Kidney glomerular epithelial cell (primary cell): ENCODE results near the gene ALLC.
"Not testable (repeated sequence)": the region's sequence is repeated elsewhere in the genome, so short reads cannot be mapped to it uniquely, and the experiment has no call there.

ENCODE experiments used
- DNase-seq: peaks from one replicate; lab custom pipeline; 2025; lab: John Stamatoyannopoulos, UW

ALLC gene

DNA sequence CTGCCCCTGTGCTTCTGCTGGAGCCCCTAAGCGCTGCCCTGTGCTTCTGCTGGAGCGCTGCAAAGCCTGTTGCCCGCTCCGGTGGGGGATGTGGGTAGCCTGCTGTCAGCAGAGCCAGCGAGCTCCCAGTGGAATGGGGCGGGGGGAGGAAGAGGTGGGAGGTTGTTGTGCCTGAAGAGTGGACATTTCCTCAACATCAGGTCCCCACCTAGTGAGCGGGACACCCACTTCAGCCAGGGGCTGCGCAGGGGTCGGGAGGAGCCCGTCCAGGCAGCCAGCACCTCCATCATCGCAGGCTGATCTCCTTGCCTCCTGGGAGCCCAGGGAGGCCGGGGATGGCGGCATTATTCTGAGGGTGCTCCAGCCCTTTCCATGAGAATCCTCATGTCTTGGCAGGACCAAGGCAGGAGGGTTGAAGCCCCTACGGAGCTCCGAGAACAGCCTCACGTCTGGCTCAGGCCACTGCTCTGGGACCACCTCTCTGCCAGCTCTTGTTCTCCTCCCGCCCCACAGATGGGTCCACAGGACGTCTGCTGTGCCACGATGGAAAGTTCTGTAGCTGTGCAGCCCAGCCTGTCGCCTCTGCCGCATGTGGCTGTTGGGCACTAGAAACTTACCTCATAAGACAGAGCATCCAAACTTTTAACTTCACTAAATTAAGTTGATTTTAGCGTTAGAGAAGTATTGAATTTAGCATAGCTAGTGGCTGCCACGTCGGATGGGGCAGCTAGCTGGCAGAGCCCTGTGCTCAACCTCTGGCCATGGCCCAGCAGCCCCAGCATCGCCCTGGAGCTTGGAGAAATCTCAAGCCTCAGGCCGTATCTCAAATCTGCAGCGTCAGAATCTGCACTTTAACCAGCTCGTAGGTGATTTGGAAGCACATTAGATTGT, 1.9 kb upstream of the ALLC start:
- DNase-seq = no peak

DNA sequence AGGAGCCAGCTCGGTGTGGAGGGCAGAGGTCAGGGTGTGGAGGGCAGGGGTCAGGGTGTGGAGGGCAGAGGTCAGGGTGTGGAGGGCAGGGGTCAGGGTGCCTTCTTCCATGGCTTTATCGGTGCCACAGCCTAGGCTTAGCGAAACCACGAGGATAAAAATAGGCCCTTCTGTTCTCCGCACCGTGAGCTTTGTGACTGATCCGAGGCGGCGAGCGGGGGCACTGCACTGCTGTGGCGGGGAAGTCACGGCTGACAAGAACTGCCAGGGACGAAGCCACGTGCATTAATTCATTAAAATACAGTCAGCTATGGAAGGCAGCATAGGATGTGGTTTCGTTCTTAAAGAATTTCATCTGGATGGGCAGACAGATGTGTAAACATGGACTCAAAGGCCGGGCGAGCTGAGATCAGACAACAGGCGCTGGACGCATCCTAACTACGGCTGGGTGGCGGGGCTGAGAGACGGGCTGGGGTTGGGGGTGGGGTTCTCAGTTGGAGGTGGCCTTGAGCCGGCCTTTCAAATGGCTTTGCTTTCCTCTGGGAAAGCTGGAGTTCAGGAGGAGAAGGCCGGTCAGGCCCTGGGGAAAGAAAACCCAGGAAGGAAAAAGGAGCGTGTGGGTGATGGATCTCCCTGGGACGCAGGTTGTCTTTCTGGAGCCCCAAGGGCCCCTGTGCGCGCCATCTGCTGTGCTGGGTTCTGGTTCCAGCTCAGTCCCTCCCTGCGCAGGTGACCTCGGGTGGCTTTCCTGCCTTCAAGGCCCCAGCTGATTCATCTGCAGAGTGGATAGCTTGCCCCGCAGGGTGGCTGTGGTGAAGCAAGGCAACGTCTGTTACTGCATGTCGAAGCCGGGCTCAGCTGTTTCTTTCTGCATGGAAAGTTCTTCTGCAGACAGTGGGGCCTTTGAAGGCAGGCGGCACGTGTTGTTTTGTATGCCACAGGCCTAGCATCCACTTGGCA, 958 bp upstream of the ALLC start:
- no peak for DNase-seq

DNA sequence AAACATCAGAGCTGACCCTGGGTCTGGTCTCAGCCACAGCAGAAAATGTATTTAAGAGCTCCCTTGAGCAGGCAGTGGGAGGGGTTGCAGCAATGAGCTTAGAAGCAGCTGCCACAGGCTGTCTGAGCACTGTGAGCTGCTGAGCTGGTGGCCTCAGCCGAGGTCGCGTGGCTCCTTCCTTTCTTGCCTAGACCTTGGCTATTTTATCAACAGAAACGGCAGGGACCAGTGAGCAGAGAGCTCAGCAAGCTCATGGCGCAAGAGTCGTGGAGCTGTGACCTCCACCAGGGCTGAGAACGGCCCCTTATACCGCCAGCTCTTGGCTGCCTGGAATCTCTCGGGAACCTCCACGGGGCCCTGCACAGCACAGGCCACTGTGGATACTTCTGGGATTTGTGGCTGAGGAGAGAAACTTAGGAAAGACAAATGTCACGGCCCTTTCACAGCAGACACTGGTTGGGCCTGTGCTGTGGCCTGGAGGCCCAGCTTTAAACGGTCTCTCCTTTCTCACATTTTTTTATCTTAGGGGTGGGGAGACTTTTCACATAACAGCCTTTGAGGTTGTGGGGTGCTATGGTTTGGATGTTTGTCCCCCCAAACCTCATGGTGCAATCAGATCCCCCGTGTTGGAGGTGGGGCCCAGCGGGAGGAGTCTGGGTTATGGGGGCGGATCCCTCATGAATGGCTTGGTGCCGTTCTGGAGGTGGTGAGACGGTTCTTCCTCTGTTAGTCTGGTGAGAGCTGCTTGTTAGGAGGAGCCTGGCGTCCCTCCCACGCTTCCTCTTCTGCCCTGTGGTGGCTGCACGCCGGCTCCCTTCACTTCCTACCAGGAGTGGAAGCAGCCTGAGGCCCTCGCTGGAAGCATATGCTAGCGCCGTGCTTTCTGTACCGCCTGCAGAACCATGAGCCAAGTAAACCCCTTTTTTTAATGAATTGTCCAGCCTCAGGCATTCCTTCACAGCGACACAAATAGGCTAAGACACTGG, 1.7 kb downstream of the ALLC start:
- no peak for DNase-seq

DNA sequence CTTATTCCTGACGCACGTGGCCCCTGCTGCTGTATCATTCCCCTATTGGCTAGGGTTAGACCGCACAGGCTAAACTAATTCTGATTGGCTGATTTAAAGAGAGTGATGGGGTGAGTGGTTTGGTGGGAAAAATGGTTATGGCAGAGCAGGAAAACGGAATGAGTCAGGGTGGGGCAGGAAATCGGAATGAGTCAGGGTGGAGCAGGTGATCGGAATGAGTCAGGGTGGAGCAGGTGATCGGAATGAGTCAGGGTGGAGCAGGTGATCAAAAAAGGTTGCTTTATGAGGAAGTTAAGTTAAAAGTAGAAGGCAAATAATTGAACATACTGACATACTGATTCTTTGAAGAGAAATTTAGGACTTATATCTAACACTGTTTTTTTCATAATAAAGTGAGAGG, 2.6 kb downstream of the ALLC start:
- DNase-seq = not testable (repeated sequence)

DNA sequence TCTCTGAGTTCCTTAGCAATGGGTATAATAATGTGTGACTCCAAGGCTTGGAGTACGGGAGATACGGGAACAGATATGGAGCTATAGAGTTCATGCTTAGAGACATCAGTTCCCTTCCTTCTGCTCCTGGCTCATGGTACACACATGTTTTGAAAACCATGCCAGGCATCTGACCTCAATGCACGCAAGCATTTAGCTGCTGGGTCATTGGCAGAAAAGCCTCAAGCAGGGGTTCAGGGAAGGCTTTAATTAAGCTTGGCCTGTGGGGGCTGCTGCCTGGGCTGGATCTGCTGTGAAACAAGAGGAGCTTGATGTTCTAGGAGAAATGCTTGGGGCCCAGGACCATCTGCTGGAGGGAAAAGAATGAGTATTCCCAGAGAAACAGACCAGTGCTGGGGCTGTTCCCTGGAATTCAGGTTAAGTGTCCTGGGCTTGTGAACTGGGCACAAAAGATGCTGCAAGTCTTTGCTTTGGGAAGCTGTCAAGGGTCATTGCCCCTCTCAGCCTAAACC, 3.2 kb downstream of the ALLC start:
- DNase-seq = no peak

DNA sequence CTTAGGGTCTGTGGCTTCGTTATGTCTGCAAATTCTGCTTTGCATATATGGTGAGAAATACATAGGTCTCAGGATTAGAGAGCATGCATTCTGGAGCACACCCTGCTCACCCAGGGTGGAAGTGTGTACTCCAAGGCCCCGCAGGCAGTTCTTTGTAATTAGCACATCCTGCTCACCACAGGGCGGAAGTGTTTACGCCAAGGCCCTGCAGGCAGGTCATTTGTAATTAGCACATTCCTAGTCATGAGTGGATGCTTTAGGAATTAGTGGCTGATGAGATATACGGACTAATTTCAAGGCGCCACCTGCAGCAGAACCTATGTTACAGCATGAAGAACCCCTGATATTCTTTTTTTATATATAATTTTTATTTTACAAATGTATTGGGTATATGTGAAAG, 4.2 kb downstream of the ALLC start:
- no peak for DNase-seq

DNA sequence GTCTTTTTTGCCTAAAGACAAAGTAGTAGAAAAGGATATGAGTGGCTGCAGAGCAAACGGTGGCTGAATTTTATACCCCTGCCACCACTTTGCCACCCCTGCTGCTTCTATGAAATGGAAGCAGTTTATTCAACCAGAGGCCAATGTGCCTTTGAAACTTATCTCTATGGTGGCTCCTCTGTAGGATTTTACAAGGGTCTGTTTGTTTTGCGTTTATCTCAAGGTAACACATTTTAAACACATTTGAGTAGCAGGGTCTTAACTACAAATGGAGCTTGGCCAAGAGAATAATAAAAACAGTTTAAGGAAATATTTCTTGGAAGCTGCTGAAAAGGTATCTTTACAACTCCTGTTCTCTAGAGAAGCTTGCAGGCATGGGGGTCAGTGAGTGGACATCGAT, 6.1 kb downstream of the ALLC start:
- DNase-seq = no peak

DNA sequence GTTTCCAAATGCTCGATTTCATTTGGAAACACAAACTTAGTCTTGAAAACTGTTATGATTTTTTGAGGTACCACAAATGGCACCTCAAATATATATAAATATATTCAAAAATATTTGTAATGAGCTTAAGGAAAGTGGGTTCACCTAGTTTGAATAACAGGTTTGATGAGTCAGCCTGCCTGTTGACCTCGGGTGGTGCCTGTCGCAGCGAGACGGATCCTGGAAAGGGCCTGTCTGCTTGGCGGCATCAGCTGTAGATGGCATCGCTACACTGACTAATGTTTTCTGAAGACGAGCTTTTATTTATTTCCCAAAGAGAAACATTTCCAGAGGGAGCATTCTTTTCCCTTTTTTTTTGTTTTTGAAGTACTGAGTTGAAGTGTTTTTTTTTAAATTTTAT, 6.9 kb downstream of the ALLC start:
- DNase-seq = no peak

DNA sequence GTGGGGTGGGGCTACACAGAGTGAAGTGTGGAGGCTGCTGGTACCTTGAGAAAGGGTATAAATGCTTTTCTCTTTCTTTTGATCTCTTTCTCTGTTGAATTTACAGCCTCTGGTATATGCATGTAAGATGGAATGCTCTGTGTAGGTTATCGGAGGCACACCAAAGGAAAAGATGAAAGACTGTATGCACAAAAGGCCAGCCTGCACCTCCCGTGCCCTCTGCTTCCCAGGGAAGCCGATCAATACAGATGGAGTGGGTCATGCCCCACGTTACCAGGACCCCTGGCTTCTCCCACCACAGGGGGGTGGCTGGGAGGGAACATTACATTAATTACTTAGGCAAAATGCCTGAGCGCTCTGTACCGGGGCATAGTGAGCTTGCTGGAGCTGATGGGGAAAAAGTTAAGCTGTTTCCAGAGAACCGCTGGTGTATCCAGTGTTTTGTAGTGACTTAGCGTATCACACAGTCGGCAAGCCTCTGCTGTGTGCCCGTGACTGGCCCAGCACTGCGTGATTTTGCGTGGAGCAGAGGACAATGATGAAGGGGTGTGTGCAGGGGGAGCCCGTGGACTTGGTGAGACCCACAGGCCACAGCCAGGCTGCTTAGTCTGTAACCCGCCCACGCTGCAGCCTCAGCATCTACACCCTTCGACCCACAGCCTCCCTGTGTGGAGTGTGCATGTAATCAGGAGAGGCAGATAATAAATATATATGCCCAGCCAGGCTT, 8.0 kb downstream of the ALLC start:
- DNase-seq = no peak

DNA sequence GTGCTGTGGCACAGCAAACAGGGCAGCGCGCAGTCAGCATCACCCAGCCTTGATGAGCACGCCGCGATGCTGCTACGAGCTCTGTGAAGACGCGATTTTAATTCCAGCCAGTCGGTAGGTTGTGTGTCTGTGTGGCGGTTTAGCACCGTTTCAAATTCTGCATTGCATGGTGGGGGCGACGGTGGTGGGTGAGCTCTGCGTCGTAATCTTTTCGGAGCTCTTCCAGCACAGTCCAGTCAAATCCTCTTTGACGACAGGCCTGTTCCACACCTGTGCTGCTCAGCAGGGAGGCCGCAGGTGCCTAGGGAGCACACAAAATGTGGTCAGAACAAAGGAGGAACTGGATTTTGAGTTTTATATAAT, 8.6 kb downstream of the ALLC start:
- no peak for DNase-seq

DNA sequence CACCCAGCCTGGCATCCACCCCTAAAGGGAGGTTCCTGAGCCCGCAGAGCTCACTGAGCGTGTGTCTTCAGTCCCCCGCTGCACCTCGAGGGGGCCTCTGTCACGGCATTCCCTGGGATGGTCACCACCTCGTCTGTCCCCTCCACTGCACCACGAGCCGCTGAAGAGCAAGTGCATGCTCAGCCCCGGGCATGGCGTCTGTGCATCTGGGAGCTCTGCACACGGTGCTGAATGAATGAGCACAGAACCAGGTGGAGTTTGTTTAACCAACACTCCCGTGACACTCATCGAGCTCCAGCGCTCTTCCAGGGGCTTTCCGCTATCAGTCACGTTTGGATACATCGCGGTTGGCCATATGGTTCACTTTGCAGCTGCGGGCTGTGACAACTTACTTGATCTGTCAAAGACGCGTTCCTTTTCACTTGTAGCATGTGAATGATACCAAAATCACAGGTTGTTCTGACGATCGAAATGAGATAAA, 9.2 kb downstream of the ALLC start:
- no peak for DNase-seq

DNA sequence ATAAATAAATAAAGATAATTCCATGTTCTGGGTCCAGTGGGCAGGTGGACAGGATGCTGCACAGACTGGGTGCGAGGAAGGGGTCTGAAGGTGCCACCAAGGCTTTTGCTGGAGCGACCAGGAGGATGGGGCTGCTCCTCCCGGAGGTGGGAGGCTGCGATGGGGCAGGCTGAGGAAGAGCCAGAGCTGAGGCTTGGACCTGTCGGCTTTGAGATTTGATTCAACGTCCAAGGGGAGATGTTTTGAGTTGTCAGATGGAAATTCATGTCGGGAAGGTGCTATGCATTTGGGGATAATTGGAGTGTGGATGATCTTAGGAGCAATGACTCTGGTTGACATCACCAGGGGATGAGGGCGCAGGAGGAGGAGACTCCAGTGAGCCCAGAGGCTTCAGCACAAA, 11.7 kb downstream of the ALLC start:
- DNase-seq = no peak

DNA sequence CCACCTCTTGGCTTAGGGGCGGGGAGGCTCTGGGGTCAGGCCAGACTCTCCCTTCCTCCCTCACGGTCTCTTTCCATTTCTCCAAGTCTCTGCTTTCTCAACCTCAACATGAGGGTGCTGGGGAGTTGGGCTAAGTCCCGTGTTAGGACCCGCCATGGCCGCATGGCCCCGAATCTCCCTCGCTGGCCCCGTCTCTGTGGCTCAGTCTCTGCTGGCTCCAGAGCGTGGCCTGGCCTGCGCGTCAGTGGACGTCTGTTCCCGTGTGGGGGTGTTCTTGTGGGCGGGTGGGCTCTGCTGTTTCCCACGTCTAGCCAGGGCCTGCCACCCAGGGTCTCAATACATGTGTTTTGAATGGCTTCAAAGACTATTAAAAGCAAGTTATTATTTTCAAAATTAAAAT, 12.4 kb downstream of the ALLC start:
- no peak for DNase-seq

DNA sequence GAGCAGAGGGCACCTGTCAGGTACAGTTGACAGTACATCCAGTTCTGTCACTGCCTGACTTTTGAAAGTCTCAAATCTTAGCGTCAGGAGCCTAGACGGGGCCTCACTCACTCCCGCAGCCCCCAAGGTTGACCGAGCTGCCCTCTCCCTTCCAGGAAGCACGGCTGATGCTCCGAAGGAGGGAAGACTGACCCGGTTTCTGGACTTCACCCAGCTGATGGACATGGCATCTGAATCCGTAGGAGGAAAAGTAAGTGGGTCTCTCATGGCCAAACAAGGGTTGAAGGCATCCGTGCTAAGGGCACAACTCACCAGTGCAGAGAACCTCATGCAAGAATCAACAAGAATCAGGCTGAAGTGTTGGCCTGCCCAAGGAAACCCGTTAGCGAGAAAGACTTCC, 12.9 kb downstream of the ALLC start:
- DNase-seq = no peak

DNA sequence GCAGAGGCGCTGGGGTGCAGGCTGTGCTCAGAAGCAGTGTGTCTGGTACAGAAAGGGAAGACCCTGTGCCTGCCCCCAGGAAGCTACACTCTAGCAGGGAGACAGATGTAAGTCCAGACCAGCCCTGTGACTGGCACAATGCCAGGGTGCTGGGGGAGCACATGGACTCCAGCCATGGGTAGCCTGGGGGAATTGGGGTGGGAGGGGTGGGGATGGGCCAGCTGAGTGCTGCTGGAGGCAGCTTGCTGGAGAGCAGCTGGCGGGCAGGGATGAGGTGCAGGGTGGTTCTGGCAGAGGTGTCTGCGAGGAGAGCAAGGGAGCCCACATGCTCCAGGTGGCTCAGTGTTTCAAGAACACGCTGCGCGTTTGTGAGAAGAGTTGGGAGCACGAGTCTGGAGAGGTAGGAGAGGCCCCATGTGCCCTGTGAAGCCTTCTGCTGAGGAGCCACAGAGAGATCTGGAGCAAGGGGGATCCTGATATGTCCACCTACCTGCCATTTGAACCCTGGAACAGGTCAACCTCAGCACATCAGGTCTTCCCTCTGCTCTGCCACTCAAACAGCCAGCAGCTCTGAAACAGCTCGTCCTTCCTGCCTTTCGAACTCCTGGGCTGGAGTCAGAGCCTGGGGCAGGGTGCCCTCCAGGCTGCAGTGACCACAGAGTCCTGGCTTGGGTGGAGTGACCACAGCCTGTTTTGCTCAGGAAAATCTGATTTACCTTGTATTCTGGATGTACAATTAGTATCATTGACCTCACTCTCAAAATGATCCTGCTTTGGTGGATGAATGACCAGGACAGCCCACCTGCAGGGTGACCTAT, 15.1 kb downstream of the ALLC start:
- no peak for DNase-seq

DNA sequence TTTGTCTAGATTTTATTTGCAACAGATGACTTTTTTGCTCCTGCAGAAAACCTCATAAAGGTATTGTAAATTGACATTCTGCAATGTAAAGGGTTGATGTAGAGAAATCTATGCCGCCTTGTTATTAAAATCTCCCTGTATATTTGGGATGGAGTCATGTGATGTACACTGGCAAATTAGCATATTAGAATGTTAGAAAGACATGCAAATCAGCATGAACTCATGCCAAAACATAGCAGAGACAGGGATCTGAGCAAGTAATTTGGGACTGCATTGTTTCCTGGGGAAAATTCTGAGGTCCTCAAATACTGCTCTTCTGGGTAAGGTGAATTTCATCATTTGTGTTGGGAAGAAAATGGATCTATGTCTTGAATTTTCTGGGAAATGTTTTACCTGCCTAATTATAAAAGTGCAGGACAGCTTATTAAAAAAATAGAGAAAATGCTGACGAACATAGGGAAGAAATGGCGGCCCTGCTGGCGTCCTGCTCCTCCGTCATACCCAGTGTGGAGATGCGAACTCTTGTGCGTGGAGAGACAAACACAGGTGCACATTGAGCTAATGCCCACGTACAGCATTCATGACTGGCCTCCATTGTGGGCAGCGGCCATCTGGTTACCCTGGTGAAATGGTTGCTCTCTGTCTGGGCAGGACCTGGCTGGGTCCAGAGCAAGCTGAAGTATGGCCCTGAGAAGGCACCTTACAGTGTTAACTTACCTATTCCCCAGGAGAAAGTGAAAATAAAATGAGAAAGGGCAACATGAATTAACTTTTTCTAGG, 16.3 kb downstream of the ALLC start:
- no peak for DNase-seq

DNA sequence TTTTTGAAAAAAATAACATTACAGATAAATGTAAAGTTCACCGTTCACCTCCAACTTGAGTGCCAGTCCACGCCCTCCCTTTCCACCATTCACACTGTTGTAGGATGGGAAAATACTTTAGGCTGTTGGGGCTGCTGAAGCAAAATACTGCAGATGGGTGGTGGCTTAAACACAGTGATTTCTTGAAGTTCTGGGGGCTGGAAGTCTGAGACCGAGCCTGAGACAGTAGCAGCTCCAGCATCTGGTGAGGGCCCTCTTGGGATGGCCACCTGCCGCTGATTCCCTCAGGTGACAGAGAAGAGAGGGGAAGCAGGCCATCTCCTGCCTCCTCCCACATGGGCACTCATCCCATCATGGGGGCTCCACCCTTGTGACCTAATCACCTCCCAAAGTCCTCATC, 17.7 kb downstream of the ALLC start:
- DNase-seq = no peak

DNA sequence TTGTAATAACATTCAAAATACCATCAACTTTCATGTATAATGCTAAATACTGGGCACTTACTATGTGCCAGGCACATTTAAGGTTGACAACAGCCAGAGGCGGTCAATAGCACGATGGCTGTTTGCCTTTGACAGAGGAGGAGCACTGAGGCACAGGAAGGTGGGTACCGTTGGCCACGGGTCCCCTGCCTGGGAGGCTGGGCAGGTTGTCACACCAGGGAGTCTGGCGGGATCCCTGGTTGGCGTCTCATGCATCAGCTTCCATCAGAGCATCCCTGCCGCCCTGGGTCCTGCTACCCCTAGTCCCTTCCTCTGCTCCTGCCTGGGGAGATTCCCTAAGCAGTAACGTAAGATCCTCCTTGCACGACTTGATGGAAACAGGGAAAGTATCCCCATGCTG, 19.4 kb downstream of the ALLC start:
- no peak for DNase-seq

DNA sequence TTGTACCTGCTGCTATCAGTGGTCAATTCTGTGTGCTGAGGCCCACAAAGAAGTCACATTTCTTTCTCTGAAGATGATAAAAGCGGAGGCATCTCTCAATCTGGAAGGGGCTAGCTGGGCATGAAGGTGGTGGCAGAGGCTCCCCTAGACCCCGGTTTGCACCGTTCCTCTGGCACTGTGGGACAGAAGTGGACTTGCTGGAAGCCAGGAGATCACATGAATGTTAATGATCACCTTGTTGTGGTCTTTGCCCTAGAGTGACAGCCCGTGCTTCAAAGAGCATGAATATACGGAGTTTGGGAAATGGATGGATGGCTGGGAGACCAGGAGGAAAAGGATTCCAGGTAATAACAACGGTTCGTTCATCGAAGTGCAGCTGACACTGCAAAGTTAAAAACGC, 20.2 kb downstream of the ALLC start:
- no peak for DNase-seq
